Endodermal cell (in vitro differentiated cells): ENCODE measurements around the gene CFAP74. TPM values are rescaled to one million over a fixed set of nuclear protein-coding genes. Genes with fewer than 3 reads are reported as not detected.

Experiments
- DNase-seq: peaks from one replicate; pipeline ENCODE4 v3.0.0-alpha.2; 2017
- H3K27ac ChIP-seq: 2 replicates; pipeline ENCODE4 v1.5.1; 2013; ENCODE audit warnings: mild to moderate bottlenecking, low read depth, low read length, moderate library complexity
- H3K27me3 ChIP-seq: 2 replicates; pipeline ENCODE4 v1.6.1; 2013; ENCODE audit warnings: mild to moderate bottlenecking, low read length, moderate library complexity; ENCODE audit not compliant: insufficient read depth, control insufficient read depth, poor library complexity, severe bottlenecking
- H3K36me3 ChIP-seq: 2 replicates; pipeline ENCODE4 v1.7.0; 2013; ENCODE audit warnings: mild to moderate bottlenecking, low read length, moderate library complexity; ENCODE audit not compliant: control insufficient read depth, insufficient read depth
- H3K4me1 ChIP-seq: one replicate; pipeline ENCODE4 v1.7.0; 2013; ENCODE audit warnings: low read length; ENCODE audit not compliant: control insufficient read depth, insufficient read depth
- H3K4me3 ChIP-seq: 2 replicates; pipeline ENCODE4 v1.5.1; 2013; ENCODE audit warnings: mild to moderate bottlenecking, low read length, moderate library complexity
- H3K9ac ChIP-seq: 2 replicates; pipeline ENCODE4 v1.6.1; 2013; ENCODE audit warnings: mild to moderate bottlenecking, low read length, moderate library complexity; ENCODE audit not compliant: poor library complexity, severe bottlenecking; ENCODE audit errors: extremely low read depth
- H3K9me3 ChIP-seq: 2 replicates; pipeline ENCODE4 v1.6.1; 2013; ENCODE audit warnings: mild to moderate bottlenecking, low read length, moderate library complexity; ENCODE audit not compliant: control insufficient read depth
- H3K27ac Mint-ChIP-seq: 2 replicates; pipeline ENCODE4 v1.8.0; 2020; ENCODE audit warnings: mixed read lengths
- H3K27me3 Mint-ChIP-seq: 2 replicates; pipeline ENCODE4 v1.8.0; 2021; ENCODE audit warnings: mild to moderate bottlenecking, mixed read lengths; ENCODE audit not compliant: insufficient read depth
- H3K36me3 Mint-ChIP-seq: 2 replicates; pipeline ENCODE4 v1.8.0; 2020; ENCODE audit warnings: low read depth, mixed read lengths
- H3K4me1 Mint-ChIP-seq: 2 replicates; pipeline ENCODE4 v1.8.0; 2020; ENCODE audit warnings: mixed read lengths
- H3K4me3 Mint-ChIP-seq: 2 replicates; pipeline ENCODE4 v1.8.0; 2020; ENCODE audit warnings: mild to moderate bottlenecking, moderate library complexity, mixed read lengths
- H3K9me3 Mint-ChIP-seq: 2 replicates; pipeline ENCODE4 v1.8.0; 2020; ENCODE audit warnings: mild to moderate bottlenecking, mixed read lengths
- CTCF ChIP-seq: fragments of 200-600 bp; sonication (generic); conservative IDR thresholded peaks from 2 replicates; pipeline ENCODE4 v1.5.0; 2021; ENCODE audit warnings: antibody characterized with exemption, mild to moderate bottlenecking
- WGBS, 2 experiments: methylation state at CpG; one replicate each; pipeline versions ENCODE4 v1.1.5 to v1.1.7; 2013; ENCODE audit warnings: missing lambda C conversion rate in 2 of 2, mixed read lengths in 1 of 2; ENCODE audit not compliant: insufficient coverage in 1 of 2, insufficient read length in 1 of 2; 5-methylcytosine and 5-hydroxymethylcytosine counted together
- total RNA-seq, 2 donors: library from RNA; stranded (reverse); fragmentation: NEBNext Ultra II Directional in 1 of 2; extraction: Animal tissue kit (Norgen Biotek cat#: 25700) in 1 of 2; gene quantifications; 2 replicates in 1 of 2; 3 replicates in 1 of 2; pipeline ENCODE4 v1.2.1, GENCODE V29; 2021

CFAP74 gene
- total RNA-seq, 2 donors from 2014 or later = 0.58 to 0.75 TPM

- Histone ChIP-seq H3K36me3 (no peaks in the 10 kb centered on the region), H3K27me3 (peaks cover 7% of the 10 kb centered on the region), H3K4me1 (no peaks in the 10 kb centered on the region), H3K27ac (no peak overlapping the region), H3K9me3 (no peaks in the 10 kb centered on the region), H3K9ac (no peak overlapping the region), H3K4me3 (no peak overlapping the region)
- no peak overlapping the region for H3K4me3 Mint-ChIP-seq
- peaks cover under 1% of the 10 kb centered on the region for H3K9me3 Mint-ChIP-seq
- no peaks in the 10 kb centered on the region for H3K4me1 Mint-ChIP-seq
- TF ChIP-seq CTCF = no peak
- 91 to 93% methylated on average over 13 to 27 of the region's 27 CpGs for WGBS, 2 experiments
- no peaks in the 10 kb centered on the region for H3K36me3 Mint-ChIP-seq
- H3K27me3 Mint-ChIP-seq = peaks cover 11% of the 10 kb centered on the region
- peak; percentile 52 for DNase-seq
- no peak overlapping the region for H3K27ac Mint-ChIP-seq
Observed at GRCh38 chr1:1920608-1921458, 82.8 kb downstream of the CFAP74 start.

GRCh38 chr1:1920057-1920607, 83.5 kb downstream of the CFAP74 start:
- Histone ChIP-seq H3K4me3 (peak overlapping the region; percentile 62), H3K27me3 (peaks cover 7% of the 10 kb centered on the region), H3K9me3 (no peaks in the 10 kb centered on the region), H3K27ac (no peak overlapping the region), H3K36me3 (no peaks in the 10 kb centered on the region), H3K9ac (no peak overlapping the region), H3K4me1 (no peaks in the 10 kb centered on the region)
- Mint-ChIP-seq H3K4me1 (no peaks in the 10 kb centered on the region), H3K27ac (no peak overlapping the region), H3K4me3 (peak overlapping the region; percentile 48), H3K36me3 (no peaks in the 10 kb centered on the region), H3K9me3 (no peaks in the 10 kb centered on the region), H3K27me3 (peaks cover 11% of the 10 kb centered on the region)
- no peak for TF ChIP-seq CTCF
- no peak for DNase-seq
- WGBS, 2 experiments = 81 to 91% methylated on average over 3 to 6 of the region's 6 CpGs

- no peaks in the 10 kb centered on the region for H3K9me3 Mint-ChIP-seq
- no peak overlapping the region for H3K27ac Mint-ChIP-seq
- H3K27ac ChIP-seq = no peak overlapping the region
- peak overlapping the region; percentile 72 for H3K4me3 ChIP-seq
- TF ChIP-seq CTCF = no peak
- peak; percentile 100 for DNase-seq
- H3K27me3 Mint-ChIP-seq = peaks cover 11% of the 10 kb centered on the region
- no peak overlapping the region for H3K9ac ChIP-seq
- peaks cover 7% of the 10 kb centered on the region for H3K27me3 ChIP-seq
- no peaks in the 10 kb centered on the region for H3K9me3 ChIP-seq
- no peaks in the 10 kb centered on the region for H3K4me1 Mint-ChIP-seq
- no peaks in the 10 kb centered on the region for H3K36me3 Mint-ChIP-seq
- H3K4me3 Mint-ChIP-seq = peak overlapping the region; percentile 48
- no peaks in the 10 kb centered on the region for H3K4me1 ChIP-seq
- no peaks in the 10 kb centered on the region for H3K36me3 ChIP-seq
- 11 to 13% methylated on average over 24 to 62 of the region's 62 CpGs for WGBS, 2 experiments
Observed at GRCh38 chr1:1919304-1920056, 84.1 kb downstream of the CFAP74 start.
